AG04450 (cell line): Measurements from ENCODE around the gene SEMA4D. TPM values are rescaled to one million over a fixed set of nuclear protein-coding genes. Genes with fewer than 3 reads are reported as not detected.

Experiments
- CTCF ChIA-PET: fragments of 300-600, 350-600 bp; formaldehyde crosslinking; extraction: SDS; loops from one replicate; lab custom pipeline; 2022; ENCODE audit warnings: antibody characterized with exemption, inconsistent platforms; lab: Charles Lee
- POLR2A ChIA-PET: fragments of 350-600 bp; formaldehyde crosslinking; extraction: SDS; loops from one replicate; lab custom pipeline; 2021; ENCODE audit warnings: antibody characterized with exemption, inconsistent platforms; lab: Yijun Ruan, JAX
- DNase-seq: peaks from one replicate; pipeline ENCODE4 v3.0.0-alpha.2; 2011; ENCODE audit warnings: low read depth, low spot score
- H3K27ac ChIP-seq: one replicate; pipeline ENCODE4 v1.5.1; 2012; ENCODE audit warnings: low read depth, low read length, control low read depth
- H3K27me3 ChIP-seq: one replicate; pipeline ENCODE4 v1.6.0; 2012; ENCODE audit warnings: low read length; ENCODE audit not compliant: control insufficient read depth, insufficient read depth
- H3K4me3 ChIP-seq: 2 replicates; pipeline ENCODE4 v1.5.1; 2011; ENCODE audit warnings: mild to moderate bottlenecking, low read depth, low read length, control low read depth
- H3K9me3 ChIP-seq: 2 replicates; pipeline ENCODE4 v1.5.1; 2012; ENCODE audit warnings: low read length; ENCODE audit not compliant: control insufficient read depth, insufficient read depth
- polyA plus RNA-seq: library from polyadenylated mRNA; depleted of rRNA; stranded (reverse); fragments of >200 nt; gene quantifications from 2 replicates; pipeline ENCODE4 v1.2.3, GENCODE V29; 2011
- TF ChIP-seq, protein P1 (sequence below): IDR thresholded peaks from 2 replicates; pipeline ENCODE4 v1.5.1; 2011; ENCODE audit warnings: low read depth, low read length, control low read depth, inconsistent platforms

SEMA4D gene
- polyA plus RNA-seq, 1 experiment = 2.8 TPM

DNA sequence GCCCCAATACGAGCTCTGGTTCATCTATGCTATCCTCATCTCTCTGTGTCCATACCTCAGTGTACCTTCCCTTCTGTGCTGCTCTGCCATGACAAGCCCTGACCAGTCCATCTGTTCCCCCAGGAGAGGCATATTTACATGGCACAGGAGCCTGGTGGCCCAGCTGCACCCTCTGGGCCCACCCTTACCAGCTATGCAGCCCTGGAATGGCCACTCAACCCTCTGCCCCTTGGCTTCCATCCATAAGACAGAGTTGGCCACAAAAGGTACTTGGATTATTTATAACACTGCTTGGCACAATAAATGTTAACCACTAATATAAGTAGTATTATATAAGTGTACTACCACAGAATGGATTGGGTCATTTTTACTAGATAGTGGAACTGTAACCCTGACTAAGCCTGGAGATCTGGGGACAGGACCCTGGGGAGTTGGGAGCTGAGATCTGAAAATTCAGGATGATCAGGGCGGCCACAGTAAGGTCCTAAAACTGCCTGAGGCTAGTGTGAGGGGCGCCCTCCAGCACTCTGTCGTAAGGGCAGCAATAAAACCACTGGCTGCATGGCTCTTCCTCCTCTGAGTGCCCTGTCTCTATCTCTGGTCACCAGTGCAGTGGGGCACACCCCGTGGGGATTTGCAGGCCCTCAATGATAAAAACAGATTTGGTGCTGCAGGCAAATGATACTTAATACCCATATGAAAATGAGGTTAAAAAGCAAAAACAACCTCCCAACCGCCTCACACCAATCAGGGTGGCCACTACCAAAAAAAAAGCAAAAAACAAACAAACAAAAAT lies 65.8 kb downstream of the SEMA4D start:
- ChIA-PET POLR2A (no interaction called here), CTCF (no interaction called here)
- Histone ChIP-seq H3K27me3 (peaks cover 3% of the 10 kb centered on the region), H3K27ac (no peak overlapping the region), H3K9me3 (no peaks in the 10 kb centered on the region; the same call in 1 of the 2 replicates), H3K4me3 (no peak overlapping the region)
- no peak for DNase-seq
- TF ChIP-seq, protein P1, sequence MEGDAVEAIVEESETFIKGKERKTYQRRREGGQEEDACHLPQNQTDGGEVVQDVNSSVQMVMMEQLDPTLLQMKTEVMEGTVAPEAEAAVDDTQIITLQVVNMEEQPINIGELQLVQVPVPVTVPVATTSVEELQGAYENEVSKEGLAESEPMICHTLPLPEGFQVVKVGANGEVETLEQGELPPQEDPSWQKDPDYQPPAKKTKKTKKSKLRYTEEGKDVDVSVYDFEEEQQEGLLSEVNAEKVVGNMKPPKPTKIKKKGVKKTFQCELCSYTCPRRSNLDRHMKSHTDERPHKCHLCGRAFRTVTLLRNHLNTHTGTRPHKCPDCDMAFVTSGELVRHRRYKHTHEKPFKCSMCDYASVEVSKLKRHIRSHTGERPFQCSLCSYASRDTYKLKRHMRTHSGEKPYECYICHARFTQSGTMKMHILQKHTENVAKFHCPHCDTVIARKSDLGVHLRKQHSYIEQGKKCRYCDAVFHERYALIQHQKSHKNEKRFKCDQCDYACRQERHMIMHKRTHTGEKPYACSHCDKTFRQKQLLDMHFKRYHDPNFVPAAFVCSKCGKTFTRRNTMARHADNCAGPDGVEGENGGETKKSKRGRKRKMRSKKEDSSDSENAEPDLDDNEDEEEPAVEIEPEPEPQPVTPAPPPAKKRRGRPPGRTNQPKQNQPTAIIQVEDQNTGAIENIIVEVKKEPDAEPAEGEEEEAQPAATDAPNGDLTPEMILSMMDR = no peak

DNA sequence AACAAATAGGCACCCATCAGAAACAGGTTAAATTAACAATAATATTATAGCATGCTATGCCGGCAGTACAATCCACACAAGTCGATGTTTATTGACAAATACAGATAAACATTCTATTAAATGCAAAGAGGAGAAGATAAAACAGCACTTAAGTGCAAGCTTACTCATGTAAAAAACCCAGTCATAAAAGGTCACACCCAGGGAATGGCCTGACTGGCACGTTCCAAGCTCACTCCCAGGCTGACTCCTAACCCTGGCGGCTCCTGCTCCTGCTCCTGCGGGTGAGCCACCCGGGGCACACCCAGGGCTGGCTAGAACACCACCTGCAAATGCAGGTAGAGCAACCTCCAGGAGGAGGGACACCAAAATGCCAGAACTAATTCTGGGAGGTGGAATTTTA lies 66.9 kb downstream of the SEMA4D start:
- Histone ChIP-seq H3K27me3 (peaks cover 3% of the 10 kb centered on the region), H3K4me3 (no peak overlapping the region), H3K9me3 (no peaks in the 10 kb centered on the region; the same call in 1 of the 2 replicates), H3K27ac (no peak overlapping the region)
- ChIA-PET POLR2A (no interaction called here), CTCF (interaction anchor here (0.5 to 0.6 kb wide), 2 partner anchors 36 to 118 kb away, joined by 3 to 5 read pairs; no protein-coding TSS in a partner anchor)
- TF ChIP-seq, protein P1 = no peak
- DNase-seq = no peak

DNA sequence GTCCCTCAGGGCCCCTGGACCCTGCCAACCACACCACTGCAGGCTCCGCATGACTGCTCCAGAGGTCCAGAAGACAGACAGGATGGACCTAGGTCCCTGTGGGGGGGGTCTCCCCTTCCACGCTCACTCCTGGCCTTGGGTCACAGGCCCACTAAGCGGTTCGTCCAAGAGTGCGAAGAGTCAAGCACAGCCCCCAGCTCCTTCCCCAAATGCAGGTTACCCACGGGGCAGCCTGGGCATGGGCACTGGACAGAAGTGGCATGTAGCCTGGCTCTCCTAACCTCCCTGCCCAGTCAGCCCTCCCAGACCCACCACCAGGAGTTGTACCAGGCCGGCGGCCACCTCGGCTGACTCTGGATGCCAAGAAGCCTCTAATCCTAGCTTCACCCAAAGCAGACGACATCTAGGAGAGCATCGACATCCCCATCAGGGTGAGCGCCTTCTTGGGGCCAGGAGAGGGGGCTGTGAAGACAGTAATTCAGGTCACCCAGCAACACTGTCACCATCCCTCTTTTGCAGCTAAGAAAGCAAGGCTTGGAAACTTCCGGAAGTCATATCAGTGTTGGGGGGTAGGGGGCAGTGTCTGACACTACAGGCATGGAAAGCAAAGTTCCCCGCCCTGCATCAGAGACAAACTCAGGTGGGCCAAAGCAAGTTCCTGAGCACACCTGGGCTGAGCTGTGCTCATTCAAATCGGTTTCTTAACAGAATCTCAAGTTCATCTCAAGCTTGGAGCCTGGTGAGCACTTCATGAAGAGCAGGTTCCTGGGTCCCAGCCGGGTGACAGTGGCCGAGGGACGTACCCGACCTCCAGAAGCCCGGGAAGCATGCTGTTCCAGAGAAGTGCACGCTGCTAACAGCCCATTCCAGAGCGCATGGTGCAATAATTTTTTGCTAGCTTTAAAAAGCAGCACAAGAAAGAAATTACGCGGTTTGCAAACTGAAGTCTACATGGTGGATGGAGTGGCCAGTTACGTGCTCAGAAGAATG lies 68.7 kb downstream of the SEMA4D start:
- CTCF ChIA-PET = interaction anchor here (1.1 to 1.2 kb wide), 2 partner anchors 11 to 120 kb away, joined by 3 to 5 read pairs; no protein-coding TSS in a partner anchor
- DNase-seq = no peak
- no peak overlapping the region for H3K27ac ChIP-seq
- TF ChIP-seq, protein P1 = peak; percentile 20
- H3K4me3 ChIP-seq = no peak overlapping the region
- POLR2A ChIA-PET = interaction anchor here (1.1 kb wide), 1 partner anchor 28 kb away, joined by 3 read pairs; no protein-coding TSS in a partner anchor
- H3K27me3 ChIP-seq = peaks cover 3% of the 10 kb centered on the region
- H3K9me3 ChIP-seq = no peaks in the 10 kb centered on the region; the same call in 1 of the 2 replicates

DNA sequence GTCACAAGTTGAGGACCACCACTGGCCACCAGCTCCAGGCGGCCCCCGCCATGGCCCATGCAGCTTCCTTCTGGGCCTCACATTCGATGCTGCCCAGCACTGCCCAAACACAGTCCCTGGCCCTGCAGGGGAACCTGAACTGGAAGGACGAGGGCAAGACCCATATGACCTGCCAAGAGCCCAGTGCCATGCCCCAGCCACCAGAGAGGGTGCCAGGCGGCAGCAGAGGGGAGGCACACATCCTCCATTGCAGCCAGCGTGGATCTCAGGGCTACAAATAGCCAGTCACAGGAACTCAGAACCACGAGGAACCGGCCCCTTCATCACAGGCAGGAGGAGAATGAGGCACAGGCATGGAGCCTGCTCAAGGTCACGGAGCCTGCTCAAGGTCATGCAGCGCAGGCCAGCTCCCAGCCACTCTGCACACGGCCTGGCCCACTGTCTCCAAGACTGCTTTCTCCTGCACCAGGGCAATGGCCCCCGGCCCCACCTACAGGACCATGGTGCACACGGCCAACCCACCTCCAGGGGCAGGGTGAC lies 69.6 kb downstream of the SEMA4D start:
- TF ChIP-seq, protein P1 = no peak
- H3K27me3 ChIP-seq = peaks cover 3% of the 10 kb centered on the region
- no peaks in the 10 kb centered on the region; the same call in 1 of the 2 replicates for H3K9me3 ChIP-seq
- no peak overlapping the region for H3K27ac ChIP-seq
- DNase-seq = no peak
- ChIA-PET CTCF (no interaction called here), POLR2A (no interaction called here)
- H3K4me3 ChIP-seq = no peak overlapping the region
